ENCODE data around the gene MYMK. TPM values are rescaled to one million over a fixed set of nuclear protein-coding genes. Genes with fewer than 3 reads are reported as not detected.
A peak's percentile ranks its signal among the peaks of the same experiment; 100 is the strongest.

The MYMK gene
- total RNA-seq, 1 experiment from 2014 or later: not detected

DNA sequence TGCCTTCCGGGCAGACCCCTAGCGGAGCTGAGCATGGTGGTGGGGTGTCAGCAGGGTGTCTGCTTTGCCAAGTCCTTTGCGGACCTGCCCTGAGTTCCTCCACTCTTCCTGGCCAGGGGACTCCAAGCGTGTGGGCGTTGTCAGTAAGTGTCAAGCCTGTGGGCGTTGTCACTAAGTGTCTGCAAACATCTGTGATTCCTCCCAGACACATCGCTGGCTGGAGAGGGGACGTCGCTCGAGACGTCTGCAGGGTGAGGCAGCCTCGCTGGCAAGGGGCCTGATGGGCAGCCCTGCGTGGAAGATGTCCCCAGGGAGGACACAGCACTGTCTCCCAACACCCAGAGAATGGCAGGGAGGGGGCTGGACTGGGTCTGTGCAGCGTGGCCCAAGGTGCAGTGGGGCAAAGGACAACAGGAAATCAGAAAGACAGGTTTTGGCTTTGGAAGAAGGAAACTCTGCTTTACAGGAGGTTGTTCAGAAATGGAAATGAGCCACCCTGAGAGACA lies 38.6 kb upstream of the MYMK start:
- no peak for DNase-seq (ENCODE audit: low read depth, low spot score)
- TF ChIP-seq CTCF (IDR thresholded peaks at IDR 0.05 in 2 of 3, conservative IDR thresholded peaks at IDR 0.05 in 1 of 3; ENCODE audit: borderline replicate concordance in 1 of 3, insufficient read depth in 1 of 3, low read depth in 2 of 3, low read length in 2 of 3) (no peak), ZFX (IDR thresholded peaks at IDR 0.05) (no peak), POLR2AphosphoS5 (IDR thresholded peaks at IDR 0.05; ENCODE audit: low read depth, low read length) (no peak), EZH2 (IDR thresholded peaks at IDR 0.05) (no peak)
- RAD21 ChIA-PET (ENCODE audit: low non-redundant PET in 1 of 2, low total read pairs in 2 of 2, uncharacterized antibody in 2 of 2, unreplicated experiment in 2 of 2): no interaction called here
- Histone ChIP-seq H3K4me3 (replicated peaks in 1 of 2; ENCODE audit: low read depth in 1 of 2, low read length in 2 of 2) (no peak overlapping the region), H2AFZ (ENCODE audit: low read depth, low read length, poor library complexity, severe bottlenecking) (no peak overlapping the region), H3K27ac (ENCODE audit: low read depth, low read length) (no peak overlapping the region; the same call in 1 of the 2 replicates), H3K9me2 (ENCODE audit: insufficient read depth) (no peaks in the 10 kb centered on the region), H3K79me2 (ENCODE audit: insufficient read depth, low read length) (no peaks in the 10 kb centered on the region), H4K20me1 (ENCODE audit: insufficient read depth) (no peaks in the 10 kb centered on the region), H3K27me3 (ENCODE audit: insufficient read depth, low read length) (peaks cover 6% of the 10 kb centered on the region; the same call in 1 of the 2 replicates), H3K9me3 (ENCODE audit: control insufficient read depth in 1 of 2, insufficient read depth in 1 of 2, low read depth in 1 of 2, low read length in 2 of 2) (no peaks in the 10 kb centered on the region), H3K4me1 (ENCODE audit: control insufficient read depth in 1 of 2, insufficient read depth in 2 of 2, low read length in 2 of 2) (peaks cover 29% of the 10 kb centered on the region in 2 experiments), H3K36me3 (ENCODE audit: control insufficient read depth in 1 of 2, insufficient read depth in 2 of 2, low read length in 2 of 2) (no peaks in the 10 kb centered on the region), H3K4me2 (ENCODE audit: low read length) (peak overlapping the region; percentile 44; the same call in 1 of the 2 replicates), H3K9ac (ENCODE audit: low read length) (no peak overlapping the region)
- ATAC-seq: no peak
- BruUV-seq (replicated peaks): no TSS peak
- intact Hi-C loops (cut with micrococcal nuclease): no loop called here
- CTCF ChIA-PET: no interaction called here
- POLR2A ChIA-PET: no interaction called here

GRCh38 chr9:133562611-133563290 lies 38.0 kb upstream of the MYMK start:
- H3K9me3 ChIP-seq (ENCODE audit: control insufficient read depth in 1 of 2, insufficient read depth in 1 of 2, low read depth in 1 of 2, low read length in 2 of 2): no peaks in the 10 kb centered on the region
- ChIA-PET POLR2A (no interaction called here), RAD21 (ENCODE audit: low non-redundant PET in 1 of 2, low total read pairs in 2 of 2, uncharacterized antibody in 2 of 2, unreplicated experiment in 2 of 2) (no interaction called here), CTCF (no interaction called here)
- intact Hi-C loops (cut with micrococcal nuclease): no loop called here
- no peaks in the 10 kb centered on the region for H3K9me2 ChIP-seq (ENCODE audit: insufficient read depth)
- peak overlapping the region; percentile 44; the same call in 1 of the 2 replicates for H3K4me2 ChIP-seq (ENCODE audit: low read length)
- no peak for ATAC-seq
- H3K4me3 ChIP-seq (replicated peaks in 1 of 2; ENCODE audit: low read depth in 1 of 2, low read length in 2 of 2): no peak overlapping the region
- H3K27ac ChIP-seq (ENCODE audit: low read depth, low read length): no peak overlapping the region; the same call in 1 of the 2 replicates
- peaks cover 35% of the 10 kb centered on the region in 2 experiments for H3K4me1 ChIP-seq (ENCODE audit: control insufficient read depth in 1 of 2, insufficient read depth in 2 of 2, low read length in 2 of 2)
- H3K9ac ChIP-seq (ENCODE audit: low read length): no peak overlapping the region
- no peak for DNase-seq (ENCODE audit: low read depth, low spot score)
- no TSS peak for BruUV-seq (replicated peaks)
- no peaks in the 10 kb centered on the region for H4K20me1 ChIP-seq (ENCODE audit: insufficient read depth)
- H2AFZ ChIP-seq (ENCODE audit: low read depth, low read length, poor library complexity, severe bottlenecking): no peak overlapping the region
- TF ChIP-seq POLR2AphosphoS5 (IDR thresholded peaks at IDR 0.05; ENCODE audit: low read depth, low read length) (no peak), REST (IDR thresholded peaks at IDR 0.05; ENCODE audit: low read depth) (no peak)
- no peaks in the 10 kb centered on the region for H3K36me3 ChIP-seq (ENCODE audit: control insufficient read depth in 1 of 2, insufficient read depth in 2 of 2, low read length in 2 of 2)
- no peaks in the 10 kb centered on the region for H3K79me2 ChIP-seq (ENCODE audit: insufficient read depth, low read length)
- peaks cover 6% of the 10 kb centered on the region; the same call in 1 of the 2 replicates for H3K27me3 ChIP-seq (ENCODE audit: insufficient read depth, low read length)

All from HCT116 (cell line).